Left renal pelvis (tissue), 4 donors: ENCODE data around the gene WWOX. TPM values are rescaled to one million over a fixed set of nuclear protein-coding genes. Genes with fewer than 3 reads are reported as not detected.

Experiments used
- DNase-seq, 4 donors: peaks; one replicate each; pipeline ENCODE4 v3.0.0-alpha.2; 2013; ENCODE audit warnings: low read depth in 4 of 4, low spot score in 3 of 4
- polyA plus RNA-seq, 4 donors: library from polyadenylated mRNA; unstranded; fragments of 120-200 nt; gene quantifications; one replicate each; pipeline ENCODE4 v1.2.1, GENCODE V29; 2013; ENCODE audit not compliant: insufficient read length in 4 of 4

The WWOX gene
- polyA plus RNA-seq, 4 donors = 19.6 to 43.2 (median 39.7) TPM

DNA sequence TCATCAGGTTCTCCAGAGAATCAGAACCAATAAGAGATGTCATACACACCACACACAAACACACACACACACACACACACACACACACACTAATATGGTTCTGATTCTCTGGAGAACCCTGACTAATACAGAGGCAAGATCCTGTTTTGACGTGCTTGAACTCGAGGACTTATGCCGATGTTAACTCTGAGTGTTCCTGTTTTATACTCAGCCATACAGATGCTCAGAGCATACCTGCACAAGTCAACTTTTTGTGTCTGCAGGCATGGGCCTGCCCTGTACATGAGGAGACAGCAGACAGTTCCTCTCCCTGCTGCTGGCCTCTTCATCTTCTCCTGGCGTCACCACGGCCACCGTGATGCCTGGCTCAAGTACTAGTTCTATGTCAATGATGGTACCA, 635.9 kb downstream of the WWOX start:
- no peak for DNase-seq

DNA sequence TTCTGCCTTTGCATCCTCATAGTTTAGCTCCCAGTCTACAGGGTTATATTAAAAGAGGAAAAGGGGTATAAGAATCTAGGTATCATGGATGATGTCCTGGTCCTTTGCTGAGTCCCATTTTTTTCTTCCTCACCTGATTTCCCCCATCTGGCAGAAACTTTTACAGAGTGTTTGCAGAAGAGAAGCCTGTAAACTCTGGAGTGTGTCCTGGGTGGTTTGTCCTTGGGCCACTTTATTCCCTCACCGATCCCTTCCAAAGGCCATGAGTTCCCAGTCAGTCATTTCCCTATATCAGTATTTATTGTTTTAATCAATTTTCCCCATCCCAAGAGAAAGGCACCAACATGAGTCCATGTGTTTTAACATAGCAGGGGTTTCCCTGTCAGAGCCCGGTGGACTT, 638.2 kb downstream of the WWOX start:
- no peak for DNase-seq

DNA sequence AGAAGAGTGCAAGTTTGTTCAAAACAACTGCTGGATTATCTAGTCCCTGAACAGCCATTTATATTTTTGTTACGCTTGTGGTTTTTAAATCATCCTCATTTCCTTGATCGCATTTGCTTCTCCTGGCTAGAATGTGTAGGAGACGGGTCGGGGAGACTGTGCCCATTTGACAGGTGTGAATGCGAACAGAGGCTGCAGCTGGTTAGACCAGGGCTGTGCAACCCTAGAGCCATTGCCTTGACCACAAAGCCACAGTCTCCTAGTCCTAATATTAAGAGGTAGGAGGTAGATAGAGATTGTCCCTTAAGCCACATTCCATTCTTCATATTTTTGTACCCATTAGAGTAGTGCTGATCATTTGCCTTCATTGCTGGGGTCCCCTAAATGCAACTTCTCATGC, 639.1 kb downstream of the WWOX start:
- no peak for DNase-seq

DNA sequence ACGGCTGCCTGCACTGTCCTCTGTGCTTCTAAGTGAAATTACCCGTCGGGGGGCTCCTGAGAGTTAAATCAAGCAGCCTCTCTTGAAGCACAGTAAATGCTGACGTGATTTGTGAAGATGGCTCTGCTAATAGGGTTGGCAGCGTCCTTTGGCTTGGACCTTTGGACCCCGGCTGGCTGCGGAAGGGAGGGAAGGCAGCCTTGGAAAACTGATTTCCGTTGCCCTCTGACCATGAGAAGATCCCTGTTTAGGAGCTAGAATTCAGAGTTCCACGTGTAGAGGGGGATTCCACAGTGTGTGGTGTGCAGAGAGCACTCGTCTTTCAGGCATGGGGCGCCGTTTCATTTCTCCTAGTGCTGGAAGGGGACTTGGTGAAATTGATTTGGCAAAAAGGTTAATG, 640.8 kb downstream of the WWOX start:
- no peak for DNase-seq

- DNase-seq = no peak
Observed at GRCh38 chr16:78742501-78743283, 643.2 kb downstream of the WWOX start.

GRCh38 chr16:78743556-78743955, 644.1 kb downstream of the WWOX start:
- no peak for DNase-seq

- DNase-seq = no peak
Observed at GRCh38 chr16:78744099-78744498, 644.6 kb downstream of the WWOX start.

DNA sequence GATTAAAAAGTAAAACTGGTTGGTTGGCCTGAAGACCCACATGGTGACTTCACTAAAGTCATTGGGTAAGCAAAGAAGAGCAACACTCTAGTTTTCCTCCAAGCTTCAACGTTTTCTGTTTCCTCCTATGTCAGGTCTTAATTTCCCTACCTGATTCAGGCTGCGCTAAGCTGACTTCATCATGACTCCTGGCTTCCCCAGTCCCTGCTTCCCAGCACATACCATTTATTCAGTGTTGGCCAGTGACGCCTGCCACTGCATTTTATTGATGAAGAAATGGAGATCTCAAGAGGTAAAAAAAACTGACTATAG, 645.3 kb downstream of the WWOX start:
- no peak for DNase-seq

GRCh38 chr16:78745108-78746019, 645.9 kb downstream of the WWOX start:
- peak; percentile 58 to 64 (median 62) for DNase-seq

- no peak for DNase-seq
Observed at GRCh38 chr16:78746718-78747117, 647.3 kb downstream of the WWOX start.

GRCh38 chr16:78748220-78748929, 648.9 kb downstream of the WWOX start:
- peak in 2 of 4 donors; percentile 12 to 19 for DNase-seq

DNA sequence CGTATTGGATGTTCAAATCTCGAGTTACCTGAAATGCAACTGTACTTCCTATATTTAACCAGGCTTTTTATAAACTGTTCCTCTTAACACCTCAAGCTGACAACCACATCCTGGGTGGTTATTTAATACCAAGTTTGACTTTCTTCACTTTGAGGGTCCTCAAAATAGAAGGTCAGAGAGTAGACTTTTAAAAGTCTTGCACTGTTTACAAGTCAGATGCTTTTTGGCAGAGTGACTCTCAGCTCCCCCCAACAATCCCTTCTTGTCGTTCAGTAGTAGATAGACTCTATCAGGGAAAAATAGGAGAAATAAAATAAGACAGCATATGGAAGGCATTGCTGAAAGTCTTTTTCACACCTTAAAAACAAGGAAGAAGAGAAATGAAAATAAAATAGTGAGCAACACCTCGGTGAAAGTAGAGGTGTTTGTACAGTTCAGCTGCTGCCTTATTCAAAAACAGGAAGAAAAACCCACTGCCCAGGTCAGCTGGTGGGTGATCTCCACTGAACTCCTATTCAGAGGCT, 650.4 kb downstream of the WWOX start:
- DNase-seq = no peak

DNA sequence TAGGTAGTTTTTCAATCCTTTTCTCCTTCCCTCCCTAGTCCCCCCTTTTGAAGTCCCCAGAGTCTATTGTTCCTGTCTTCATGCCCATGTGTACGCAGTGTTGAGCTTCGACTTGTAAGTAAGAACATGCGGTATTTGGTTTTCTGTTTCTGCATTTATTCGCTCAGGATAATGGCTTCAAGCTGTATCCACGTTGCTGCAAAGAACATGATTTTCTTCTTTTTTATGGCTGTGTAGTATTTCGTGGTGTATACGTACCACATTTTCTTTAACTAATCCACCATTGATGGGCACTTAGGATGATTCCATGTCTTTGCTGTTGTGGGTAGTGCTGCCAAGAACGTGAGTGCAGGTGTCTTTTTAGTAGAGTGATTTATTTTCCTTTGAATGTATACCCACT, 651.2 kb downstream of the WWOX start:
- DNase-seq = no peak

DNA sequence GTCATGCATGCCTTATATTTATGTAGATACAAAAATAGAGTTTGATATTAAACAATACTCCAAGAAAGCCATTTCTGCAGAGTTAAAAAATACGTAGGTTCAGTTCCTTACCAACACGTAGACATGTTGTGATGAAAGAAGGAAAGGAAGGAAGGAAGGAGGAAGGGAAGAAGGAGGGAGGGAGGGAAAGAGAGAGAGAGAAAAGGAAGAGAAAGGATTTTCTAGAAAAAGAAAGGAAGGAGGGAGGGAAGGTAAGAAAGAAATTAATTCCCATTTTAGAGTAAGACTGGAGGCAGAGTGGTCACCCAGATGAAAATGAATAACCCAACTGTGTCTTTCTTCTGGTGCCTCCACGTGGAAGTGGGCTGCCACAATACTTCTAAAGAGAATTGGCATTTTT, 652.1 kb downstream of the WWOX start:
- DNase-seq = no peak

- DNase-seq = no peak
Observed at GRCh38 chr16:78754713-78755112, 655.3 kb downstream of the WWOX start.

GRCh38 chr16:78755751-78756661, 656.6 kb downstream of the WWOX start:
- DNase-seq = no peak

DNA sequence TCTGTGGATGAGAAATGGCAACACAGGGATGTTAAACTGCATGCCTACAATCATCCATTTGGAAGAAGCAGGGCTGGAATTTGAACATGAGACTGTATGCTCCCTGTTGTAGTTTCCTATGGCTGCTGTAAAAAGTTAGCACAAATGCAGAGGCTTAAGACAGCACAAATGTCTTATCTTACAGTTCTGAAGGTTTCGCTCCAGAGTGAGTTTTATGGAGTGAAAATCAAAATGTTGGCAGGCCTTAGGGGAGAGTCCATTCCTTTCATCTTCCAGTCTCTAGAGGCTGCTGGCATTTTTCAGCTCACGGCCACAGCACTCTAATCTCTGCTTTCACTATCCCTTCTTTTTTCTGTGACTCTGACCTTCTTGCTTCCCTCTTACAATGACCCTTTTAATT, 660.1 kb downstream of the WWOX start:
- DNase-seq = no peak

DNA sequence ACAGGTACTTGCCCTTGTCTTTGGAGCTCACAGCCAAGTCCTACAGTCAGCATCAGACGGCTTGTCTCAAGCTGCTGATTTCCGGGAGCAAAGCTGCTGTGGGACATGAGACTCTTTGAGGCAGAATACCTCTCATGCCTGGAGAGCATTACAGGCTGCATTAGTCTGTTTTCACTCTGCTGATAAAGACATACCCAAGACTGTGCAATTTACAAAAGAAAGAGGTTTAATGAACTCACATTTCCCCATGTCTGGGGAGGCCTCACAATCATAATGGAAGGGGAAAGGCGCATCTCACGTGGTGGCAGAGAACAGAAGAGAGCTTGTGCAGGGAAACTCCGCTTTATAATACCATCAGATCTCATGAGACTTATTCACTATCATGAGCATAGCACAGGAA, 661.2 kb downstream of the WWOX start:
- no peak for DNase-seq

DNA sequence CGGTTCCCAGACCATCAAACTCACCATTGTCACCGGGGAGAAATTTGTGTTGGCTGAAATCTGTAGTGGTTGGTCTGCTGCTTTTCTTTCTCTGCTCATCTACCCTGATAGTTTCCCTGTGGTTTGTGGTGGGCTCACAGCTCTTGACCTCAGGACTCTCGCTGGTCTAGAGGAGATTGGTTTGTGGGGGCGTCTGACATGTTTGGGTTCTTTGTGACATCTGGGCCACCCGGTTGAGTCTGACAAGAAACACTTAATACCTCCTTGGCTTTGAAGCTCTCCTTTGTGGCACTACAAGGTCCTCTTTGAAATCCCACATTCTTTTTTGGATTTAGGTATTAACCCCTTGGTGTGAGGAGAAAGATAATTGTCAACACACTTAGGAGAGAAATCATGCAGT, 662.0 kb downstream of the WWOX start:
- no peak for DNase-seq

GRCh38 chr16:78762222-78762621, 662.8 kb downstream of the WWOX start:
- no peak for DNase-seq
